Globus pallidus (tissue), 1 donor: ENCODE measurements around the gene SMTNL1.
"Not testable (repeated sequence)": the region's sequence is repeated elsewhere in the genome, so short reads cannot be mapped to it uniquely, and the experiment has no call there.

Experiments used
- DNase-seq: peaks from one replicate; pipeline ENCODE4 v3.0.0-alpha.2; 2015; ENCODE audit warnings: low spot score

SMTNL1 gene

DNA sequence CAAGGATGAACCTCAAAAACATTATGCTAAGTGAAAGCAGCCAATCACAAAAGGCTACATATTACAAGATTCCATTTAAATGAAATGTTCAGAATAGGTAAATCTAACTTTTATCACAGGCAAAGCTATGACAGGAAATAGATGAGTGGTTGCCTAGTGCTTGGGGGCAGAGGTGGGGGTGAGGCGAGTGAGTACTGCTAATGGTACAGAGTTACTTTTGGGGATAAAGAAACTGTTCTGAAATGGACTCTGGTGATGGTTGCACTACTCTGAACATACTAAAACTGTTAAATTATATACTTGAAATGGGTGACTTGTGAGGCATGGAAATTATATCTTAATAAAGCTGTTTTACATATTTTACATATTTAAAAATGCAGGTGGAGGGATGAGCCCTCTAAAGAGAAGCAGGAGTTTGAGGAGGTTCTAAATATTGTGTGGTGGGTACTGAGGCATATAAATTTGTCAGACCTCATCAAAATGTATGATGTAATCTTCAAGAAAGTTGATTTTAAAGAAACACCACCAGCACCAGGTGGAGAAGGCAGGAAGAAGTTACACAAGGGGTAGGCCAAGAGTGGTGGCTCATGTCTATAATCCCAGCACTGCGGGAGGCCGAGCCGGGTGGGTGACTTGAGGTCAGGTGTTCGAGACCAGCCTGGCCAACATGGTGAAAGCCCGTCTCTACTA lies 25.5 kb upstream of the SMTNL1 start:
- no peak for DNase-seq

DNA sequence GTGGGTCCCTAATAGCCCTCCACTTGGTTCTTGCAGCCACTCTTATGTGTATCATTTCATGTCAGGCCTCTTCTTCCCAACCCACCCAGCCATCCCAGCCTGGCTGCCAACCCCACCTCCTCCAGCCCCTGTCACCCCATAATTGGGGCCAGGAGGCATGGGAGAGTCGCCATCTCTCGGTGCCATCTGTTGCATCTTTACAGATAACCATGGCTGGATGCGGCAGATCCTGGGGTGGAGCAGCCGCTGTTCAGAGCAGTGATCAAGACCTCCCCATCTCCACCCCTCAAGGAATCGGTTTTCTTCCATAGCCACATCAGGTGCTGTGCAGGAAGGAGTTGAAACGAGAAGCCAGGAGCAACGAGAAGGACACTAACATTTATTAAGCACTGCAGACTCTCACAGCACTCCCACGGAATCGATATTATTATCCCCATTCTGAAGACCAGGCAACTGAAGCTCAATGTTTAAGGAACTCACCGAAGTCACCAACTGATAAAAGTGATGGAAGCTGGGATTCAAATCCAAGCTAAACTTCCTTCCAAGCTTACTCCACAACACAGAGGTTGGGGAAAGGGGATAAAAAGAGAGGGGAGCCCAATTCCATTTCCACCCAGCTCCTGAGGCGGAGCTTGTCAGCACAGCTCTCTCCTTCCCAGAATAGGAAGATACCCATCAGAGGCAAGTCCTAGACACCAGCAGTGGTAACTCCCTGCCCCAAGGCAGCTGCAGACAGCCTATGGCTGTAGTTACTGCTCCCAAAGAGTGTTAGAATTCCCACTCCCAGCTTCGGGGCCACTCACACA lies 24.5 kb upstream of the SMTNL1 start:
- DNase-seq: no peak

DNA sequence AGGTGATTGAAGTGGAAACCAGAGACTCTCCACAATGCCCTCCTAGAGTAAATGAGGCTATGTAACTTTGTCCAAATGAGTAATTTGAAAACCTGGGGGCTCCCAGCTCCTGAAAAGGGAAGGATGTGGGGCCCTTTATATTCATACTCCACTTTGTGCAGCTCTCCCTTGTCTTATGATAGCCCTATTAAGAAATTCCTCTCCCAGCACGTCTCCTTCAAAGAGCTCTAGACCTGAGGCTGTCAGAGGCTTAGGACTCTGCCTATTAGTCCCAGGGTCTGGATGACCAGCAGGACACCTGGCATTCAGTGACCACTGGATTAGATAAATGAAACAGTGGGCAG lies 24.0 kb upstream of the SMTNL1 start:
- no peak for DNase-seq

DNA sequence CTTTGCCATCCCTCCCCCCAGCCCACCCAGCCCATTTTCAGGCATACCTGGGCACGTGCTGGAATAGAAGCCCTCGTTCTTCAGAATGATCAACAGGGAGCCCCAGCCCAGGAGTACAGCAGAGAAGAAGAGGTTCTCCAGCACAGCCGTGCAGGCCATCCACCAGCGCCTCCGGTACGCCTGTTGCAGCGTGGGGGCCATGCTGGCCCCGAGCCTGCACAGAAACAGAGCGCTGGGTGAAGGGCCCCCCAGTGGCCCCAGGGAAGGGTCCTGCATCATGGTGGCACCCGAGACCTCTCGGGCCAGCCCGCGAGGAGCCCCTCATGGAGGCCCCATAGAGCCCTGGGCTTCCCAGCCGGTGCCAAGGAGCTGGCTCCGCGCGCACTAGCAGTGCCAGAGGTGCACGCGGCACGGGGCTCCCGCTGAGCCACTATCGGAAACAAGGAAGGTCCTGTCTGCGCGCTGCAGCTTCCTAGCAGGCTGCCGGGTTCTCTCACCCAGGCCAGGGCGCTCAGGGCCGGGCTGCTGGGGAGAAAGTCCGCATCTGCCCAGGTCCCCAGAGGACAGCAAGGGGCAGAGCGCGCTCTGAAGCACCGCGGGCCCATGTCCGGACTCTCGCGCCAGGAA lies 23.4 kb upstream of the SMTNL1 start:
- no peak for DNase-seq

DNA sequence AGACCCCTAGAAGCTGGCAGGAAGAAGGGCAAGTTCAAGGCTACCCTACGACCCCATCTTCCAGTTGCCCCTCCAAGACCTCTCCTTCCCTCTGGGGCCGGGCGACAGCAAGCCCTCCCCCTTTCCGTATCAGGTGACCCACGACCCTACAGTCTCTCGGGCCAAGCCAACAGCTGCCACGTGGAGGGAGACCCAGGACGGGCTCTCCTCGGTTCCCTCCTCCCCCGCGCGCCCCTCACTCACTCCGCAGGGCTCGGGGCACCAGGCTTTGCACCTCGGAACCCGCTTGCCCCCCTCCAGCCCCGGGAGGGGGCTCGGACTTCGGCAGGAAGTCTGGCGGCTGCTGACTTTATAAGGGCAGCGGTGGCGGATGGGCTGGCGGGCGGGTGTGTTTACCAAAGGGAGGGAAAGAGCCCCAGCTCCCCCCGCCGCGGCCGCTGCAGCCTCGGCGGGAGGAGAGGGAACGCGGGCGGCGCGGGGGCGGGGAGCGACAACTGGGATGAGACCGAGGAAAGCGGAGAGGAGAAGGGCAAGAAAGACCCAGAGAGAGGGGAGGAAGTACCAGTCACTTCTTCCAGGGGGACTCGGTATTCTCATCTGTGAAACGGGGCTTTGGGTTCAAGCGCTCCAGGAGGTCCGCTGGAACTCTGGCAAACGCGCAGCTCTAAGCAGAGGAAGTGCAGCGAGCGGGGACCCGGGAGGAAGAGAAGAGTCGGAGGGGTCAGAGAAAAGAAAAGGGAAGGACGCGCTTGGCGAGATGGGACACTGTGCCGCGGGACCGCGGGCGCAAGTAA lies 22.7 kb upstream of the SMTNL1 start:
- no peak for DNase-seq

DNA sequence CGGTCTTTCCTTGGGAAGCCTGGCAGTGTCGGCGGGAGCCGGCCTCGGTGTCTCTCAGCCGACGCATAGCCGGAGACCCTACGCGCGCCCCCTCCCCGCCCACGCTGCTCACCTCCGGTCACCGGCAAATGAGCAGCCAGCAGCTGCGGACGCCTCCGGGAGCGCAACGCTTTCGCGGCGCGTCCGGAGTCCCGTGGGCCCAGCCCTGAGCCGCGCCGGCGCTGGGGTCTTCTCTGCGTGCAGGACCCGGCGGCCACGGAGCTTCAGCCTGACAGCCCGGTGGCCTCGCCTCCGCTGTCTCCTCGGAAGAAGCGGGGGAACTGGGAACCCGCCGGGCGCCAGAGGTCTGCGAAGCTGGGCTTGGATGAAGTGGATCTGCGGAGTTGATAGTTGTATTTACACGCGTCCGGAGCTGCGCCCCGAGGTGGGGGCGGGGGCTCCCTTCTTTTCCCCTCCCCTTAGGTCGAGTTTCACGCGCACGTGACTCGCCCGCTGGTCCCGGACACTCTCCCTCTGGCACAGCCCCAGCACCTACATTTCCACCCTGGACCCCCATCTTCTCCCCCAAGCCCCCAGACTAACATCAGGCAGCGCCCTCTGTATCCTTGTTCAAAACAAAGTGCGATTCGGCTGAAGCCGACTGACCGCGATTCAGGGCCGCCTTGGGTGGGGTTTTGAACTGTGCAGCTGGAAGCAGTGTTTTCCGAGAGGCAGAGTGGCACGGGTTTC lies 21.9 kb upstream of the SMTNL1 start, which contains the start of gene SLC43A1:
Gene SLC43A1 (minus strand): TSS at position 371 of the 729 bp plus-strand sequence. CDS start 1,591 bp downstream, outside the sequence.
- DNase-seq: no peak

DNA sequence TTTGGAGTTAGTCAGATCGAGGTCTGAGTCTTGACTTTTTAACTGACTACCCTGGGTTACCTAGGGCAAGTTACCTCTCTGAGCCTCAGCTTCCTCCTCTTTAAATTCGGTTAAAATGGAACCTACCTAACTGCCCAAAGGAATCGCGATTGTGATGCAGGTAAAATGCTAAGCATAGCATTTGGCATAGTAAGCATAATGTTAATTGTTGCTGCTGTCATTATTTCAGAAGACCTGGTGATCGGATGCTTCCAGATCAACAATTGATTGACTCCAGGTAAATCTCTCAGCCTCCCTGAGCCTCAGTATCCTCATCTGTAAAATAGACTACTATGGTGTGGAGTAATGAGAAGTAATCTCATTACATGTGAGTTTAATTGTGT lies 21.3 kb upstream of the SMTNL1 start:
- no peak for DNase-seq

DNA sequence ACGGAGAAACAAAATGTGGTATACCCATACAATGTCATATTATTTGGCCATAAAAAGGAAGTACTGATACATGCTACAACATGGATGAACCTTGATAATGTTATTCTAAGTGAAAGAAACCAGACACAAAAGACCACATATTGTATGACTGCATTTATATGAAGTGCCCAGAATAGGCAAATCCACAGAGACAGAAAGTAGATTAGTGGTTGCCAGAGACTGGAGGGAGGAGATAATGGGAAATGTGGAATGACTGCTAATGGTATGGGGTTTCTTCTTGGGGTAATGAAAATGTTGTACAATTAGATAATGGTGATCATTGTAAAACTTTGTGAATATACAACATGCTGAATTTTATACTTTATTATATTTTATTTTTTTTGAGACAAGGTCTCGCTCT lies 16.3 kb upstream of the SMTNL1 start:
- no peak for DNase-seq

DNA sequence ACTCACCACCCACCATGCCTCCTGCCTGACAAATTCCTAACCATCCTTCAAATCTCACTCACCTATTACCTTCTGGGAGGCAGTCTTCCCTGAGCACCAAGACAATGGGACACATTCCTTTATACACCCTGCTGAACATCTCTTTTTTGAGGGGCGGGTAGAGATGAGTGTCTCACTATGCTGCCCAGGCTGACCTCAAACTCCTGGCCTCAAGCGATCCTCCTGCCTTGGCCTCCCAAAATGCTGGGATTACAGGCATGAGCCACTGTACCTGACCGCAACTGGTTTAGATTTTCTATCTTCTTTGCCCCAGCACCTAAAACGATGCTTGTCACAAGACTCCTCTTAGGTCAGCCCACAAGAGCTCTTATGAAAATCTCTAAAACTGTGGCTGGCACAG lies 14.0 kb upstream of the SMTNL1 start:
- no peak for DNase-seq

DNA sequence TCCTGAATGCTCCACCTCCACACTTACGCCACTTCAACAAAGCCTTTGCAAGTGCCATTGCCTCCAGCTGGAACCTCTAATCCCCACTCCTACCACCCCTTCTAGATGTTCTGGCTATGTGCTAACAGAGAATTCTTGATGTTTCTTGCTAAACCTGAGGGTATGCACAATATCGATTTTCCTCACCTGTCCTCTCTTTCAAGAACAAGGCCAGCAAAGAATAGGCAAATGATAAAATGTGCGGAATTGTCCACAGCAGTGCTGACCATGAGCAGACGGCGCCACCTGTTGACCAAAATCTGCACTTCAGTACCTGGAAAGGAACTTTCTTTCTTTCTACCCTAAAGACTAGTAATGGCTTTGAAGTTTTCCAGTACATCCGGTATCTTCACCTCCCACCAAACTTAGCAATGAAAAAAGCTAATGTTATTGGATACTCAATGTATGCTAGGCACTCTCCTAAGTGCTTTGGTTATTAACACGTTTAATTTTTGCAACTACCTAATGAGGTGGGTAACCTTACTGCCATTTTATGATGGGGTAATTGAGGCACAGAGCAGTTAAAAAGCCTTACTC lies 10.3 kb upstream of the SMTNL1 start:
- DNase-seq: peak; percentile 53

DNA sequence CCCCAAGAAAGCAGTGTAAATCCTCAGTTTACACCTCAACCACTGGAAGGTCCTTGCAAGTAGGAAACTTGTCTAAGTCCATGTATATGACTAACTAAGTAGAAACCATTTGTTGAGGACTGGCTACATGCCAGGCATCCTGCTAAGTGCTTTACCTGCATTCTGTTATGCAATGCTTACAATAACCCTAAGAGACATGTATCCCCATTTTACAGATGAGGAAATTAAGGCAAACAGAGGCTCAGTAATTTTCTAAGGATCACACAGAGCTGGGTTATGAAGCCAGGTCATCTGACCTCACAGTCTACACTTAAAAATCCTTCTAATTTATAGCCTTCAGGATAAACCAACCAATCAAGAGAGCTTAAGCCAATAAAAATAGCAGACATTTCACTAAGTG lies 8.4 kb upstream of the SMTNL1 start:
- no peak for DNase-seq

DNA sequence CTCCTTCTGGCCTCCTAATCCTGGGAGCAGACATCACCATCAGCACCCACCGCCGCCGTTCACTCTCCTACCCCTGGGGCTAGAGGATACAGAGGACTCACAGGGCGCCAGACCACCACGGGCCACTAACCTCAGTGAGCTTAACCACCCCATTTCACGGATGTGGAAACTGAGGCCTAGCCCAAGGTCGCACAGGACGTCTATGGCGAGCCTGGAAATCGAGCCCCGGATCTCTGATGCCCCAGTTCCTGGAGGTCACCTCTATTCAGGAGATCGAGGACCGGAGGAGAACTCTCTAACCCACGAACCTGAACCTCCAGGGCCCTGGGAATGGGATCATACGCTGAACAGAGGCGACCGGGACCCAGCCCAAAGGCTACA lies 7.2 kb upstream of the SMTNL1 start:
- DNase-seq: no peak

DNA sequence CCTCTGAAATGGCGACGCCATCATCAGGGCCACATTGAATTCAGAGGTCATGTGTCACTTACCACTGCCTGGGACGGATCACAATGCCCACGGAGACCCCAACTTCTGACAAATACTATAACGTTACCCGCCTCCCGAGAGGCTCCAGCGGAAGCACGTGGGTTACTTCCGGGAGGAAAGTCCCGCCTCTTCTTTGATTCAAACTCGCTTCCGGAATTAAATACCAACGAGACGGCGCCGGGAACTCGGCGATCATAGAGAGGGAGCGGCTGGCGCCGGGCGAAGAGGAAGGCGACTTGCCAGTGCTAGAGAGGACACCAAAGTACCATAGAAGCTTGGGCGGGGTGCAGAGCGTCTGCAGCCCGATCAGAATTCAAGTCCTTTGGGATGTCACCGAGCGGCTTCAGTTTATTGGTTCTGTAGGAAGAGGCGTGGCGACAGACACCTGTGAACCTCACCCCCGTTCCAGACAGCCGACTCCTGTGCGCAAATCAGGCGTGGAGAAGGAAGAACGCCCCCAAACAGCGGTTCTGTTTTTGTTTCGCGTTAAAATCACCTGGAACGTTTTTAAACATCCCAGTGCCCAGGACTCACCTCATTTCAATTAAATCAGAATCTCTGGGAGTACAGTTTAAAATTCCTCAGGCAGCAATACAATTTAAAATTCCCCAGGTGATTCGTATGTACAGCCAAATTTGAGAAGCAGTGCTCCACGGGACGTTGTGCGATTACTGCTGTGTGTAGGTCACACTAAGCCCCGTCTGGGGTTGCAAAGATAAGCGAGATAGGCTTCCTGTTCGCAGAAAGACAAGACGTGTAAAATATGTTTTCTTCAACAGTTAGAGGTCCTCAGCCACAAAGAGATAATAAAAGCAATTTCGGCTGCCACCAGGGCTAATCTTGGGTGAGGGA lies 6.5 kb upstream of the SMTNL1 start, which contains the start of gene TIMM10:
Gene TIMM10 (minus strand): TSS at position 159 of the 912 bp plus-strand sequence. CDS start 565 bp downstream, outside the sequence.
- DNase-seq: peak; percentile 97

DNA sequence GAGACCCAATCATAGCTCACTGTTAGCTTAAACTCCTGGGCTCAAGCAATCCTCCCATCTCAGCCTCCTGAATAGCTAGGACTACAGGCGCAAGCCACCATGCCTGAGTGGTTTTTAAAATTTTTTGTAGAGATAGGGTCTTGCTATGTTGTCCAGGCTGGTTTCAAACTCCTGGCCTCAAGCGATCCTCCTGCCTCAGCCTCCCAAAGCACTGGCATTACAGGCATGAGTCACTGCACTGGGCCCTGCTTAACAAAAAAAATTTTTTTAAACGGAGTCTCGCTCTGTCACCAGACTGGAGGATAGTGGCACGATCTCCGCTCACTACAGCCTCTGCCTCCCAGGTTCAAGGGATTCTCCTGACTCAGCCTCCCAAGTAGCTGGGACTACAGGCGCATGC lies 2.9 kb upstream of the SMTNL1 start:
- DNase-seq: not testable (repeated sequence)

DNA sequence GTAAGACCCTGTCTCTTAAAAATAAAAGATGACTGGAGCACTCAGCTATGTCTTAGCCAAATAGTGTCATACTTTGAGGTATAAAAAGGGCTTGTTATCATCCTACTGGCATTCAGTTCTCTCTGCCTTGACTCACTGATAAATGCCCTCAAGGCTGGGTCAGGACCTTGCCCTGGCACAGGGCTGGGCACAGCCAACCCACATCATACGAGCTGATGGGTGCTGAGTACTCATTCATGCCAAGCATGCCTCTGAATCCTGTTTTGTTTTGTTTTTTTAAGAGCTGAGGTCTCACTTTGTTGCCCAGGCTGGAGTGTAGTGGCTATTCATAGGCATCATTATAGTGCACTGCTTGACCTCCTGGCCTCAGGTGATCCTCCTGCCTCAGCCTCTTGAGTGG lies 1.9 kb downstream of the SMTNL1 start:
- DNase-seq: no peak

DNA sequence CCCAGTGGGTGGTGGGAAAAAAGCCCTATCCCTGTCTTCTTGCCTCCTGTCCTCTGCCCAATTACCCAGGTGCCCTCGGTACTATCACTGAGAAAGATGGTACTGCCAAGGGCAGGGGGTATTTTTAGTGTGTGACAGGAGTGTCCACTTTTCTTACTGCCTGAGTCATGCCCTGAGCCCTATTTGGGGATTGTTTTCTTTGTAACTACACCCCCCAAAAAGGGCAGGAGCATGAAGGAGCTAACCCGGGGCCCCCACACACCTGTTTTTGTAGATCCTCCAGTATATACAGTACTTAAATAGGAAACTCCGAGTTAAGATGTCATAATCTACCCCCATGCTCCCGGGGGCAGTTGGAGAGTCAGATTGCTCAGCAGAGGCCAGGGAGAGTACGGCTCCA lies 3.8 kb downstream of the SMTNL1 start:
- no peak for DNase-seq

DNA sequence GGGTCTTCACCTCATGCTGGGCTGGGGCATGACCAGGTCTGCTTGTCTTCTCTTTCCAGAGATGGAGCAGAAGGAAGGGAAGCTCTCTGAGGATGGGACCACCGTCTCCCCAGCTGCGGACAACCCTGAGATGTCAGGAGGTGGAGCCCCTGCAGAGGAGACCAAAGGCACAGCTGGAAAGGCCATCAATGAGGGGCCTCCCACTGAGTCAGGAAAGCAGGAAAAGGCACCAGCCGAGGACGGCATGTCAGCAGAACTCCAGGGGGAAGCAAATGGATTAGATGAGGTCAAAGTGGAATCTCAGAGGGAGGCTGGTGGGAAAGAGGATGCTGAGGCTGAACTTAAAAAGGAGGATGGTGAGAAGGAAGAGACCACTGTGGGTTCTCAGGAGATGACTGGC lies 5.2 kb downstream of the SMTNL1 start:
- no peak for DNase-seq

DNA sequence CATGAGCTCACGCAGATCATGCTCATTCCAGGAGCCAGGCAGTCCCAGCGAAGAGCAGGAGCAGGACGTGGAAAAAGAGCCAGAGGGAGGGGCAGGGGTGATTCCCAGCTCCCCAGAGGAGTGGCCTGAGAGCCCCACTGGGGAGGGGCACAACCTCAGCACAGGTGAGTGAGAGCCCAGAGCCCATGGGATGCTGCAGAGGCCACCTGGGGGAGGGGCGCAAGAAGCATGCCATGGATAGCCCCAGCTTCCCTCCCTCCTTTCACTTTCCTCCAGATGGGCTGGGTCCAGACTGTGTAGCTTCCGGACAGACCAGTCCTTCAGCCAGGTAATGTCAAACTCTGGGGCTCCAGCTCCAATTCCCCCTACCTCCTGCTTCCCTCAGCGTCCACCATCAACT lies 6.2 kb downstream of the SMTNL1 start:
- no peak for DNase-seq

DNA sequence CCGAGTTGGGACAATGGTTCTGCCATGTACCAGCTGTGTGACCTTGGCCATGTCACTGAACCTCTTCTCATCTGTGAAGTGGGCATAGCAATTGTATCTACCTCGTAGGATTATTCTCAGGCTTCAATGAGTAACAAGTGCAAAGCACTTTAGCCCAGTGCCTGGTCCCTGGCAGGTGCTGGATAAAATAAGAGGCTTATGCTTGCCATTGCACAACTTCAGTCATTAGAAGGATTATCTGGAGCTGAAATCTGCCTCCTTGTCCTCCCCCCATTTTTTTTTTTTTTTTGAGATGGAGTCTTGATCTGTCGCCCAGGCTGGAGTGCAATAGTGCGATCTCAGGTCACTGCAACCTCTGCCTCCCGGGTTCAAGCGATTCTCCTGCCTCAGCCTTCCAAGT lies 7.2 kb downstream of the SMTNL1 start:
- DNase-seq: no peak

DNA sequence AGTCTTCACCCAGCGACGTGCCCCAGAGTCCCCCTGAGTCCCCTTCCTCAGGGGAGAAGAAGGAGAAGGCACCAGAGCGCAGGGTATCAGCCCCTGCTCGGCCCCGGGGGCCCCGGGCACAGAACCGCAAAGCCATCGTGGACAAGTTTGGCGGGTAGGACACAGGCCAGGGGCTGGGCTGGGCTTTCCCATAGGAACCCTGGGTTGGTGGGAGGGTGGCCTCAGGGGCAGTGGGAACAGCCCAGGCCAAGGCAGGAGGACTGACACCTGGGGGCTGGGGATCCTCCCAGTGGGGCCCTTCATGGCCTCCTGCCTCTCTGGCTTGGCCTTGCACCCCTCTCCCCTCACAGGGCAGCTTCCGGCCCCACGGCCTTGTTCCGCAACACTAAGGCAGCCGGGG lies 8.5 kb downstream of the SMTNL1 start:
- no peak for DNase-seq
